PFSK-1 (cell line): ENCODE results near the gene DISP3.

Source experiments
- POLR2AphosphoS5 ChIP-seq: IDR thresholded peaks from 2 replicates; pipeline ENCODE4 v1.6.1; 2012; ENCODE audit warnings: low read depth, mild to moderate bottlenecking, control low read depth, low read length, moderate library complexity
- SIN3A ChIP-seq: IDR thresholded peaks from 2 replicates; pipeline ENCODE4 v1.6.1; 2012; ENCODE audit warnings: mild to moderate bottlenecking, low read length, moderate library complexity, borderline replicate concordance; ENCODE audit not compliant: insufficient read depth
- TAF1 ChIP-seq: IDR thresholded peaks from 2 replicates; pipeline ENCODE4 v1.6.1; 2012; ENCODE audit warnings: low read length, control low read depth, borderline replicate concordance; ENCODE audit not compliant: insufficient read depth
- TF ChIP-seq, protein P1 (sequence below), 2 experiments: IDR thresholded peaks; 2 replicates each; pipeline versions ENCODE4 v1.6.1 to v1.8.0; 2011 to 2012; ENCODE audit warnings: low read depth in 2 of 2, low read length in 2 of 2, control low read depth in 1 of 2, inconsistent platforms in 1 of 2, mild to moderate bottlenecking in 1 of 2, moderate library complexity in 1 of 2; ENCODE audit not compliant: insufficient read depth in 1 of 2

GRCh38 chr1:11434926-11435325 is 44.0 kb upstream of the DISP3 start:
- no peak for TF ChIP-seq POLR2AphosphoS5
- TF ChIP-seq TAF1, result no peak
- TF ChIP-seq, protein P1, sequence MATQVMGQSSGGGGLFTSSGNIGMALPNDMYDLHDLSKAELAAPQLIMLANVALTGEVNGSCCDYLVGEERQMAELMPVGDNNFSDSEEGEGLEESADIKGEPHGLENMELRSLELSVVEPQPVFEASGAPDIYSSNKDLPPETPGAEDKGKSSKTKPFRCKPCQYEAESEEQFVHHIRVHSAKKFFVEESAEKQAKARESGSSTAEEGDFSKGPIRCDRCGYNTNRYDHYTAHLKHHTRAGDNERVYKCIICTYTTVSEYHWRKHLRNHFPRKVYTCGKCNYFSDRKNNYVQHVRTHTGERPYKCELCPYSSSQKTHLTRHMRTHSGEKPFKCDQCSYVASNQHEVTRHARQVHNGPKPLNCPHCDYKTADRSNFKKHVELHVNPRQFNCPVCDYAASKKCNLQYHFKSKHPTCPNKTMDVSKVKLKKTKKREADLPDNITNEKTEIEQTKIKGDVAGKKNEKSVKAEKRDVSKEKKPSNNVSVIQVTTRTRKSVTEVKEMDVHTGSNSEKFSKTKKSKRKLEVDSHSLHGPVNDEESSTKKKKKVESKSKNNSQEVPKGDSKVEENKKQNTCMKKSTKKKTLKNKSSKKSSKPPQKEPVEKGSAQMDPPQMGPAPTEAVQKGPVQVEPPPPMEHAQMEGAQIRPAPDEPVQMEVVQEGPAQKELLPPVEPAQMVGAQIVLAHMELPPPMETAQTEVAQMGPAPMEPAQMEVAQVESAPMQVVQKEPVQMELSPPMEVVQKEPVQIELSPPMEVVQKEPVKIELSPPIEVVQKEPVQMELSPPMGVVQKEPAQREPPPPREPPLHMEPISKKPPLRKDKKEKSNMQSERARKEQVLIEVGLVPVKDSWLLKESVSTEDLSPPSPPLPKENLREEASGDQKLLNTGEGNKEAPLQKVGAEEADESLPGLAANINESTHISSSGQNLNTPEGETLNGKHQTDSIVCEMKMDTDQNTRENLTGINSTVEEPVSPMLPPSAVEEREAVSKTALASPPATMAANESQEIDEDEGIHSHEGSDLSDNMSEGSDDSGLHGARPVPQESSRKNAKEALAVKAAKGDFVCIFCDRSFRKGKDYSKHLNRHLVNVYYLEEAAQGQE (IDR thresholded peaks at IDR 0.05; ENCODE audit: insufficient read depth in 1 of 2, low read depth in 2 of 2, low read length in 2 of 2), result no peak
- no peak for TF ChIP-seq SIN3A
